ENCODE data around the gene S1PR3.

S1PR3 gene

DNA sequence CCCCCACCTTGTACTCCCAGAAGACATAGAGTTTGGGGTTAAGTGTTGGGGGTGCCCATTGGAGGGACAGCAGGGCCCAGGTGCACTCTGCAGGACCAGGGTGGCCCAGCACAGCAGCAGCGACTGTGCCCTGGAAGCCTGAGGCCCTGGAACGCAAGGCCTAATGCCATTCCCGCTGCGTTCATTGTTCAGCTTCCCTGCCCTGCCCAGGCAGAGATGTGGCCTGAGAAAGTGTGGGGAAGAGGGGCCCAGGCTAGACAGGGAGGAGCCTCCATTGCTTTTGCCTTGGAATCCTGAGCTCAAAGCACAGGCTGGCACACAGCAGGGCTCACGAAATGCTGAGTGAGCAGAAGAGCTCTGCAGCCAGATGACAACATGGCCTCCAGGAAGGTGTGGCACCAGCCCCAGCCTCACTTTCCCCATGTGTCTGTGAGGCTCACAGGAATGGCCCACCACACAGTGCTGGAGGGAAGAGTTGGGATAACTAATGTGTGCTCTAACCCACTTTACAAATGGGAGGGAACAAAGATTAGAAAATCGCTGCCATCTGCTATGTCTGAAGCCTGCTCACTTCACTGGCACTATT lies 19.4 kb downstream of the S1PR3 start:
- no peak for DNase-seq

DNA sequence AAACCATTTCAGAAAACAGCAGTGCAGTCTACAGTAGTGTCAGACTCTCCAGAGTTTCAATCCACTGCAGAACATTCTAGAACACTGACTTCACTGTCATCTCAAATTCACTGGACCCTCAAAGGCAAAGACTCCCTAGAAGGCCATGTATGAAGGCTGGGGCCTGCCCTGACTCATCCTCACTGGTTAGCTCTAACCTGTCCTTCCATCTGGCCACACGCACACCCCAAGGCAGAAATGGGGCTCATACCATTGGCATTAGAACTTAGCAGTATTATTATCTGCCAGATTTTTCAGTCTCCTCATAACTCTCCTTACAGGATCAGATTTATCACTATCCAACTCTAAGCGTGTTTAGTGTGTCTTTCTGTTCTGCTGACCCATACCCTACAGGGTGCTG lies 20.4 kb downstream of the S1PR3 start:
- no peak for DNase-seq

DNA sequence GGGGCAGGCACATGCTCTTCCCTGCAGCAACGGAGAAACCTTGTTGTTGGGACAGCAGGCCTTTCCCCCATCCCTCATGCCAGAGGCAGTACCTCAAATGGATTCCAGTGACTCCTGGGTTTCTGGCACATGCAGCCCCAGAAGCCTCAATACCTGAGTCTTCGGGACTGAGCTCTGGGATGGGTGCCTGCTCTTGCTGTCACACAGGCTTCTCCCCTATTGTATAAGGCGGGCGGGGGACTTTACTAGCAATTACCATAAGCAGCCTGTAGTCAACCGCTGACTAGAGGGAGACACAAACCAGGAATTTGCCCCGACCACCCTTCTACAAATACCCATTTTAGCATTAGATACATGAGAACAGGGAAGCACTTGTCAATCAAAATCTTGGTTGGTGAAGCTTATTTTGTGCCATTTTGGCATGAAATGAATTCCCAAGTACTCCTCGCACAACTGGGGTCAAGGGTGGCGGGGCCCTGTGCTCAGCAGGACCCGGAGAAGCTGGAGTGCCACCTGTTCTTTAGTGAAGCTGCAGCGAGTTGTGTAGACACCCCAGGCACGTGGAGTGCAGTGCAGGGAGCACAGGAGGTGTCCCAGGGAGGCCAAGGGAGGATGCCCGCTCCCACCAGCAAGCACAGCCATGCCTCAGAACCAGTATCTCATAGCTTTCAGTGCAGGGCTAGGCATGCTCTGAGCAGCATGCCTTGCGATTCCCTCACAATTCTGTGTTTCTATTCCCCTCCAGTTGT lies 21.2 kb downstream of the S1PR3 start:
- no peak for DNase-seq

DNA sequence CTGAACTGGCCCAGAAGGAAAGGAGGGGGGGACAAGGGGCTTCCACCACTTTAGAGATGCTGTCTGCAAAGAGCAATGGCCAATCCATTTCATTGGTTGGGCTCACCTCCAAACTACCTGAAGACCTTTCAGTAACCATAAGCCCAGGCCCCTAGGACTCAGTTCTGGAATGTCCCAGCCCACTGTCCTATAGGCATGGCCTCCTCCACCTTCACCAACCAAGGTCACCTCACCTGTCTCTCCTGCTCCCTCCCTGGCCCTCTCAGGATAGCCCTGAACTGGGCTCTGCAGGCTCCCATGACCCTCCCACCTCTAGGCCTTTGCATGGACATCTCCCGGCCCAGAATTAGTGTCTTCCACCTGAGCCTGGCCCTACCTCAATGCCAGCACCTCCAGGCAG lies 22.4 kb downstream of the S1PR3 start:
- DNase-seq: no peak

DNA sequence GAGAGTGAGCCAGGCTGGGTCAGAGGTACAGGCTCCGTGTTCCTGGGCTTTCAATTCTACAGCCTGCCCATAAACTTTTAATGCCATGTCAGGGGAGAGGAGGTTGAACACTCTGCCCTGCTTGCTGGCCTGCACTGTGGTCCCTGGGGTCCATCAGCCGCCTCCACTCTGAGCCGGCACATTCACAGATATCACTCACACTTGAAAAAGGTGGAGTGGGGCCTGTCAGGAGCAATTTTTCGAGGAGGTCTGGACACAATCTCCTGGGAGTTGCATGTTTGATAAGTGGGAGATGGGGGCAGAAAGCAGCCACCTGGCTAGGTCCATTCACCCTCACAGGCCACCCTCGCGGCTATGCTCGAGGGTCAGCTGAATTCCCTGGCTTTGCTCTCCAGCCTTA lies 22.9 kb downstream of the S1PR3 start:
- DNase-seq: no peak

DNA sequence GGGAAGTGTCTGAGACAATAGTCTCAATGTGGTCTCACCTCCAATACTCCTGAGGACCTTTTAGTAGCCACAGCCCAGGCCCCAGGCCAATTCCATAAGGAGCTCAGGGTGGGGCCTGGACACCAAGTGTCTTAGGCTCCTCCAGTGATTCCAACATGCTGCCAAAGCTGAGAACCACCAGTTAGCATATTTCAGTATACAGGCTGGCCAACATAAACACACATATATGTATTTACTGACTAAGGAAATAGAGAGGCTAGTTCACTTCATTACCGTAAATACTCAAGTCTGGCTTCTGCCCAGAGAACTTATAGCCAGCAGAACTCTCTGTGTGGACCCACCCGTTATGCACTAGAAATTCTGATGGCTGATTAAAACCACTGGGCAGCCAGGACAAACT lies 24.1 kb downstream of the S1PR3 start:
- DNase-seq: no peak

DNA sequence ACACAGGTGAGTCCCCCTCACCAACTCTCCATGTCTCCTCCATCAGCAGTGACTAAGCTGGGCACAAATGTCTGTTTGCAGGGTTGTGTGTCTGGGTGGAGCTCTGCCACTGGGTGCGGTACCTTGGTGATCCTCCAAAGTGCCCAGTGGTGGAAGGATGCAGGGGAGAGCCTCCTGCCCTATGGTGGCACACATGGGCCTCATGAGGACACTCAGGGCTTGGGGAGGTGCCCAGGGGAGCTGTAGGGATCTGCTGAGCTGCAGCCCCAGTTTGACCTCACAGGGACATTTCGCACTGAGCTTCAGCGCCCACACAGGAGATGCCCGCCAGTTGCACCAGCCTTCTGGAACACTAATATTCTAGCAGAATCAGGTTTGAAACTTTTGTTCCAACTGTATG lies 29.5 kb downstream of the S1PR3 start:
- no peak for DNase-seq

DNA sequence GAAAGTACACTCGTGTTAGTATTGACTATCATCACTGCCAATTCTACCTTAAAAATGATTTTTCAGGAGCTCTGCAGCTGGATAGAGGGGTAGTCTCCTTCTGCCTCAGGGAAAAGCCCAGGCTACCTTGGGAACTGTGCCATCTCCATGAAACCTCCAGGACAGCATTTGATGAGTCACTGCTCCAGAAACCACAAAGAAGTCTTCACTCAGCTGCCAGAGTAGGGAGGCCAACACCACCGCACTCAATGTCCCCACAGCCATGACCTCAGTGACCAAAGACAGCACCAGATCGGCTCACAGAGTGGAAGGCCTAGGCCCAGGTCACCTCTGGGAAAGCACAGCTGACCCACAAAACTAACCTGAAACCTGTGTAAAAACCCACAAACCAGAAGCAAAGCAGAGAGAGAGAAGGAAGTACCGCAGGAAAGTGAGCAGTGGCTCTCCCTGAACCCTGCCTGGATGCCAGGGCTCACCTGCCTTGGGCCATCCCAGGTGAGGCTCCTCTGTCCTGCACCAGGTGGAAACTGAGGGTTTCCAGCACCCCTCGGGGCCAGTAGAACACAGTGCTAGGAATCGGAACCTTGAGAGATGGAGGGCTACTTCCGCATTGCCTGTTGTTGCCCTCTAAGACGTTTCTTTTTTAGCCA lies 30.0 kb downstream of the S1PR3 start:
- DNase-seq: no peak

DNA sequence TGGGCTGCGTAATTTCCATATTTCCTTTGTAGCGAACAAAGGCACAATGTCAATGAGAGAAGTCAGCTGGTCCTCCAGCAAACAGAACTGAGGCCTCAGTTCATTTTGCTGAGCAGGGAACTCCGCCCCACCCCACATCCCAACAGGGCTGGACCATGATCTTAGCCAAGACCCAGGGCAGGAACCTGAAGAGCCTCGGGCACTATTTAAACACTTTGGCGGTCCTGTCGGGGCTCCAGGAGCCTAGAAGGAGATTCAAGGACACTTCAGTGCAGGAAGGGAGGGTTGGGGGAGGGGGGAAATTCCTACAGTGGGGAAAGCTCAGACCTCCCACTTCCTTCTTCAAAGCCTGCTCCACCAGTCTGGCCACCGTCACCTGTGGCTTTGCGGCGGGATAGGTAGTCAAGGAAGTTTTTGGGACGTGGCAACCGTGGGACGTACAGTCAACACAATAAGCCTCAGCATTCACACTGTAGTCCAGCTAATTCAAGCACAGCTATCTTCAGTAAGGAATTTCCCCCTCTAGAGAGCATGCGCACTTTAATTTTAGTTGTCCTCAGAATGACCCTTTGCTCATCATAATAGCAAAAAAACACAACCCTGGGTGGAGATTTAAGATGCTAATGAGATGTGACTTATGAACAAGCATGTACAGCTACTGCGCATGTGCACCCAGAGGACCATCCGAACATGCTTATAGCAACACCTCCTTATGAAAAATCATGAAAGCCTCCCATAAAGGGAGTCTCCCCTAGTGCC lies 30.9 kb downstream of the S1PR3 start:
- no peak for DNase-seq

DNA sequence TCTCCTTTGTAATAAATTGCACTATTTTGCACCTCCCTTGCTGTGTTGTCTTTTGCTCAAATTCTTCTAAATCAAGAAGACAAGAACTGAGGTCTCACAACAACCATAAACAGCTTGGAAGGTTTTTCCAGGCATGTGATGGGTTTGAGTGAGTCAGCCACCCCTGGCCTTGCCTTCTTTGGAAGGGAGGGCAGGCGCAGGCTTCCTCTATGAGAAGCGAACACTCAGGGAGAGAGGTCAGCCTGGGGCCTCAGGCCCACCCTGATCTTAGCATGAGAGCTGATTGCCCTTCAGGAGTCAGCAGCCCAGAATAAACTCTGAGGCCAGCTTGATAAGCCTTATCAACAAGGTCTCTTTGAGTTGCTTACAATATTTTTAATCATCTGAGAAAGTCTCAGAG lies 31.6 kb downstream of the S1PR3 start:
- DNase-seq: no peak

DNA sequence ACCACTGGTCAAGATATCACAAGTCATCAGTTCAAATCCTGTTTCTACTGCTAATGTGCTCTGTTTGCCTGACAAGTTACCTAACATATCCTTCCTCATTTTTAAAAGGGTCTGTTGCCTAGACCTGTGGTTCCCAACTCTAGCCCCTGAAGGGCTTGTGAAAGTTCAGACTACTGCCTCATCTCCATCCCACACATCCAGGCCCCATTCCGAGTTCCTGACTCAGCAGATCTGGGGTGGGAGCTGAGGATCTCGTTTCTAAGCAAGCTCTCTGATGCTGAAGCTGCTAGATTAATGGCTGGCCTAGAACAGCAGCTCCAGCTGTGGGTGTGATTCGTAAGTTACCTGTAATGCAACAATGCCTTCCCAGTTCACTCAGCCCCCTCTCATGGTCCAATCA lies 32.5 kb downstream of the S1PR3 start:
- no peak for DNase-seq

DNA sequence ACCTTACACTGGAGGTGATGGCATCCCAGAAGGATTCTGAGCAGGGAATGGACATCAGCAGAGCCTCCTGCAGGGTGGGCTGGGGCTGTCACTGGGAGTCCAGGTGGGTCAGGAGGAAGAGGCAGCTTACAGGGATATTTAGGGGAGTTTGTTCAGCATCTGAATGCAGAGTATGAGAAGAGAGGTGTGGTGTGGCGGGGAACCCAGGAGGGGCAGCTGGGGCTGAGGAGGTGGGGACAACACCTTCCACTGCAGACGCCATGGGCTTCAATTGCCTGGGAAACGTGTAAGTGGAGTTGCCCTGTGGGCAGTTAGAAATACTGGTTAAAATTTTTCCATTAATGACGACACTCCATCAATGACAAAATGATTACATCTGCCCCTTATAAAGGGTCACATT lies 33.5 kb downstream of the S1PR3 start:
- DNase-seq: no peak

DNA sequence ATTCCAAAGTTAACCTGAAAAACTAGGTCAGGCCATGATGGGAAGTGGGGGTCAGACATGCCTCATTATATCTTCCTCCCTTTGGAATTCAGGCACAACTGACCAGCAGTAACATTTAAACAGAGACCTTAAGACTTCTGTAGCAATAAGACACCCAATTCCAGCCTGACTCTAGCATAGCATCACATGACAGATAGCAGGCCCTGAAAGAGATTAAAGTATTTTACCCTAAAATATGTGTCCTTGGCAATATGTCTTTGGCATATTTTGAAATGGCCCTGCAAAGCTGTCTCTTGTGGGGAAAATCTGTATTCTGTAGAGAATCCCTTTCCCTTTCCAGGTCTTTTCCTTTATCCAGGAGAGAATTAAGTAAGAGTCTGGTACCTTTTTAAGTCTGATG lies 34.3 kb downstream of the S1PR3 start:
- DNase-seq: no peak

DNA sequence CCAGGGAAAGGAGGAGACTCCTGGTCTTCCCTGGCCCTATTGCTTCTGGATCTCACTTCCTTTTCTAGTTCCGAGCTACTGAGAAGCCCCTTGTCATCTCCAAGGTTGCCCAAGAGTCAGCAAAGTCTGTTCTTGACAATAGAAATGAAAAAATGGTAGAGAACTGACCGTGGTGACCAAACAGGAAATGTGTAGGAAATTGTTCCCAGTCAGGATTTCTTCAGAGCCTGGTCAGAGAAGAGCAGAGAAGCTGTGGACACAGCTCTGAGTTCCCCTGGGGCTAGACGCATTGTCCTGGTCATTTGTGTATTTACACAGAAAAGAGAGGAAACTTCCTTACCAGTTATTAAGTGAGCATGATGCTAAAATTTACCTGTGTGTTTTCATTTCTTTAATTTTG lies 35.6 kb downstream of the S1PR3 start:
- DNase-seq: no peak

DNA sequence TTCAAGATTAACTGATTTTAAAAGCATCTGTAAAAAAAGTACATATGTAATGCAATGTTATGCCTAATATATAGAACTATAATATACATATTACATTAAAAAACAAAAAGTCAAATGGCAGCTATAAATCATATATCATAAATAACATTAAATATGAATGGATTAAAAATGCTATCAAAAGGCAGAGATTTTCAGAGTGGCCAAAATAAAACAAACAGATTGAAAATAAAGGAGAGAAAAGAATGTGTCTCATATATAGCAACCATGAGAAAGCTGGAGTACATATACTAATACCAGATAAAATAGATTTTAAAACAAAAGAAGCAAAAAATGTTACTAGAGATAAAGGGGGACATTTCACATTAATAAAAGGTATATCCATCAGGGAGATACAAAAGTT lies 38.5 kb downstream of the S1PR3 start:
- no peak for DNase-seq

DNA sequence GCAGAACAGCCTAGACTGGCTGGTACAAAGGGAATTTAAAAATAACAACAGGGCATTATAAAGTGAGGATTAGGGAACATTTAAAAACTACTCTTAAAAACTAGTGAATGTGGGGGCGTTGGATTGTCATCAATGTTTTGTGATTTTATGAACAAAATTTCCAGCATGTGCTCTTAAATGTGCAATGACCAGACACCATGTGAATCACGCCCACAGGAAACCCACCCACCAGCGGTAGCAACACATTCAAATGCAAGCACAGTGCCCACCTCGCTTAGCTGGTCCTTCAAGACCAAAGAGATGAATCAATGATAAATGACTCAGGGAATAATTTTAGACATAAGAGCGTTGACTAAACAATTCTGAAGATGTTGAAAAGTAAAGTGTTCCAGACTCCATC lies 40.9 kb downstream of the S1PR3 start:
- no peak for DNase-seq

DNA sequence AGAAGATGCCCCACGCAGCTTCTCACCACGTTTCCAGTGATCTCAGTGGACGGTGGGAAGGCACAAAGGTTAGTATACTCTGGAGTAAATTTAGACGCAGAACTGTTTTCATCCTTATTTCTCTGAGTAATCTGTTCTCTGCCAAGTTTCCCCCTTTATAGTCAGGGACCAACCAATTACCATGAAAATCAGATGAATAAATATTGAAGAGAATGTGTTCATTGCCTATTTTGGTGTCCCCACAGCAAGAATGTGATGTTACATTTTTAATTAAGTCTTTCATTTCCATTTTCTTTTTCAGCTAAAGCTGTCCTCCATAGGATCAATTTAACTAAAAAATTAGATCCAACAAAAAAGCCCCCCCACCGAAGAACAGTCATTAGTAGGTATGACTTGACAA lies 41.4 kb downstream of the S1PR3 start:
- no peak for DNase-seq

DNA sequence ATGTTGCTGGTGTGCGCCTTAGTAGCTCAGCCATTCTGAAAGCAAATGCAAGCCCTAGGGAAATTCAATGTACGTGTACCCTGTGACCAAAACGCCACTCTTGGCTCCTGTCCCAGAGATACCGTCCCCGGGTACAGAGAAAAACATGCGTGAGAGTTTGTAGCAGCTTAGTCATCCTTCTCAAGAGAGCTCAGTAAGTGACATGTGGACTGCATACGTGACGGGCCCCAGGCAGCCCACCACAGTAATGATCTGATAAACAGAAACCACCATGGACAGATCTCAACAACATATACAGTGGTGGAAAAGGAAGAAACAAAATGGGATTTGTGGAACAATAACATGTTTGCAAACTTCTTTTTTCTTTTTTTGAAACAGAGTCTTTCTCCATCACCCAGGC lies 45.1 kb downstream of the S1PR3 start:
- no peak for DNase-seq

DNA sequence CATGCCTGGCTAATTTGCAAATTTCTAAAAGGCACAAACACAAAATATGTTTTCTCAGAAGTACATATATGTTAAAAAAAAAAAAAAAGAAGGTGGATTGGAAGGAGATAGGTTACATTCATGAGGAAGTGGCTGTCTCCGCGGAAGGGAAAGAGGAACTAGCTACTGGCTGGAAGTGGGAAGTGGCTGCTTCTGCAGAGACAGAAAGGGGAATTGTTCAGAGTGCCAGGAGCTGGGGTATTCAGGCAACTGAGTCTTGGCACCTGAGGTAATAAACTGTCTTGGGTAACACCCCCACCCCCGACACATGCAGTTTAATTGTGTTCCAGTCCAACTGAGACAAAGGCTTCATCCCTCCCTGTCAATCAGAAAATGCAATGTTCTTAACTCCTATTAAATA lies 45.6 kb downstream of the S1PR3 start:
- DNase-seq: peak; percentile 11 to 41

DNA sequence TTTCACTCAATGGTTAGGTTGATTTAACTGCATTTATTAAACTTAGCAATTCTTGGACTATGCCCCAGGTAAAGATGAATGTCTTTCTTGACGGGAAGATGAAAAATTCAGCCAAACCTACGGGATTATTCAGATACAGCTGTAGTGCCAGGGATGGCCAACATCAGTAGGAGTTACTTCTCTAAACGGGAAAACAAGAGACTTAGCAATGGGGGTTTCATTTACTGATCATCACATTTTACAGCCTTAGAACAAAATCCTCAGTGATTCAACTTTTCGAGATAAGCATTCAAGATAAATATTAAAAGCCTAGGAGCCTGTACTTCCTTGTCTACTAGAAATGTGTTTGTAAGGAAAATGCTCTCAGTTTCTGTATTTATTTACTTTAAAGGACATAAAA lies 46.1 kb downstream of the S1PR3 start:
- no peak for DNase-seq

DNA sequence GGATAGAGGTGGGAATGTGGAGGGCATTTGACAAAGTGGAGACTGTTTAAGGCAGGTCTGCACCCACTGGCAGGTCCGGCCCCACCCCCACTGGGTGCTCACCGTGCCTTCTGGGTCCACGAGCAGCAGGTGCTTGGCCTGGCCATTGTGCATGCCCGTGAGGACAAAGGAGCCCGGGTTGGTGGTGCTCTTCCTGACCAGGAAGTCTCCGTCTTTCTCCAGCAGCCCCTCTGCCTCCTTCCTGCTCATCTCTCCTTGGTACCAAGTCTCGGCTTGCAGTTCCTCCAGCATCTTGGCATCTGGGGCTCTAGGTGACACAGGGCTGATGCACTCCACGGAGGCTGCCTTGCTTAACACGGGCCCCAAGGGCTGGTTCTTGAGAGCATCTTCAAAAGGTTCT lies 46.6 kb downstream of the S1PR3 start:
- no peak for DNase-seq

DNA sequence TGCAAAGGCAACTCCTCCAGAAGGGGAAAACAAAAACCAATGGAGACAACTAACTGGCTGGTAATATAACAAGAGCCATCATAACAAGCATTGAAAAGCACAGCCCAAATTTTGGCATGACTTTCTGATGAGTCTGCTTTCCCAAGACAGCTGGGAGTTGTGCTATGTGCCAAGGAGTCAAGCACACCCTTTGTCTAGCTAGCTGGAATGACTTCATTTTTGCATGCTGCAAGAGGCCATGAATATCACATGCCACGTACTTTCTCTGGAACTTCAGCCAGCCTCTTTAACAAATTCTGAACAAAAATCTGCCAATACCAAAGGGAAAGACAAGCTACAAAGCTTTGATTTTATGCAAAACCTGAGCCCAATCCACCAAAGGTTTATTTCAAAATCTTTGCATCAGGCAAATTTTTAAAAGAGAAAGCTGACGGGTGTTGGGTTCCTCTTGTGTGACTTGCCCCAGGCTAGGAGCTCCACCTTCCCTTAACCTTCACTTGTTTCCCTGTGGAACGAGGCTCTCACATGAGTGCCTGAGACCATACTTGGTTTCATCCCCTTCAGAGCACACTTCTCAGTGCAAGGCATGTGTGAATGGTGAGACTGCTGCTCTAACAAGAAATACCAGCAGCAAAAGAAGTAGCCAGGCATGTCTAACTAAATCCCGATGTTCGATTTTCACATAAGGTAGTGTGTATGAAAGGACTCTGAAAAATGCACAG lies 47.3 kb downstream of the S1PR3 start:
- DNase-seq: no peak

DNA sequence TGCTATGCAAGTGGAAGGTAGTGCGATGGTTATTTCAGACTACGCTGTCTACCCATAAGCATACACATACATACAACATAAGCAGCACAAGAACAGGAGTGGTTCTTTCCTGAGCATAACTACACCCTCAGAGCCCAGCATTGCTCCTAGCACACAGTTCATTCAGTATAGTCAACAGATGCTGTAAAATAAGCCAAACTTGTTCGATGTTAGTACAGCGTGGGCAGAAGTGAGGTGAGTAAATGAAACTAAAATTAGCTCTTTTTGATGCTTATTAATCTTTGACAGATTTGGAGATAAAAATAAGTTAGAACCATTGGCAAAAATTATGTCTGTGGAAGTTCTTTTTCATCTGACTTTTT lies 47.8 kb downstream of the S1PR3 start:
- DNase-seq: no peak
